HepG2 (cell line): ENCODE measurements around the gene NBPF1. TPM values are rescaled to one million over a fixed set of nuclear protein-coding genes. Genes with fewer than 3 reads are reported as not detected.

Experiments used
- ARID3A ChIP-seq: IDR thresholded peaks from 2 replicates; pipeline ENCODE4 v1.6.1; 2012; ENCODE audit warnings: low read depth, low read length, improper control_type of control experiment
- ATF1 ChIP-seq: IDR thresholded peaks from 2 replicates; pipeline ENCODE4 v1.6.1; 2016; ENCODE audit warnings: mild to moderate bottlenecking, control low read depth
- CBX5 ChIP-seq: sonication (generic); formaldehyde crosslinking; IDR thresholded peaks from 2 replicates; pipeline ENCODE4 v1.4.0; 2020; ENCODE audit warnings: missing genetic modification reagents, borderline replicate concordance
- HIC2 ChIP-seq: sonication (generic); formaldehyde crosslinking; IDR thresholded peaks from 2 replicates; pipeline ENCODE4 v1.9.0; 2022; ENCODE audit warnings: low read depth, missing genetic modification reagents
- NFKBIZ ChIP-seq: IDR thresholded peaks from 2 replicates; pipeline ENCODE4 v1.6.1; 2018; ENCODE audit warnings: missing genetic modification reagents, missing compliant biosample characterization
- PAF1 ChIP-seq: IDR thresholded peaks from 2 replicates; pipeline ENCODE4 v1.6.1; 2016; ENCODE audit warnings: missing genetic modification reagents, missing compliant biosample characterization
- RBM22 ChIP-seq: fragments of 200-400 bp; formaldehyde crosslinking; optimal IDR thresholded peaks from 2 replicates; pipeline ENCODE3; 2017; ENCODE audit warnings: mild to moderate bottlenecking, low read length, moderate library complexity
- RFXANK ChIP-seq: IDR thresholded peaks from 2 replicates; pipeline ENCODE4 v1.6.1; 2016
- TCF12 ChIP-seq, 2 experiments: fragments of 450-650 bp in 1 of 2; sonication (generic) in 1 of 2; formaldehyde crosslinking in 1 of 2; IDR thresholded peaks; 2 replicates each; pipeline versions ENCODE4 v1.6.1 to v1.8.0; 2017 to 2022; ENCODE audit warnings: antibody characterized with exemption in 1 of 2, mild to moderate bottlenecking in 1 of 2, missing genetic modification reagents in 1 of 2, moderate library complexity in 1 of 2
- THYN1 ChIP-seq: sonication (generic); formaldehyde crosslinking; IDR thresholded peaks from 2 replicates; pipeline ENCODE4 v1.8.1; 2023; ENCODE audit warnings: low read depth, mild to moderate bottlenecking, moderate library complexity, missing genetic modification reagents, borderline replicate concordance
- ZNF432 ChIP-seq: sonication (generic); formaldehyde crosslinking; IDR thresholded peaks from 2 replicates; pipeline ENCODE4 v1.5.0; 2020; ENCODE audit warnings: missing genetic modification reagents, mild to moderate bottlenecking, borderline replicate concordance
- ZNF629 ChIP-seq: sonication (generic); formaldehyde crosslinking; conservative IDR thresholded peaks from 2 replicates; pipeline ENCODE4 v1.5.0; 2020; ENCODE audit warnings: missing genetic modification reagents
- ZNF879 ChIP-seq: sonication (generic); formaldehyde crosslinking; IDR thresholded peaks from 2 replicates; pipeline ENCODE4 v1.8.1; 2023; ENCODE audit warnings: missing genetic modification reagents
- polyA plus RNA-seq, 8 experiments: library from polyadenylated mRNA; depleted of rRNA in 3 of 8; stranded (reverse) in 7 of 8; unstranded in 1 of 8; fragments of >200 nt; fragmentation: Illumina TruSeq in 4 of 8; extraction: Trizol in 4 of 8; gene quantifications; 2 replicates each; pipeline versions ENCODE4 v1.2.1 to v1.2.3, GENCODE V29; 2011 to 2016; ENCODE audit warnings: low read depth in 4 of 8, missing spikeins in 1 of 8, mixed read lengths in 1 of 8; ENCODE audit not compliant: insufficient read depth in 1 of 8
- total RNA-seq, 5 experiments: library from RNA; depleted of rRNA; stranded (reverse); fragments of >200 nt; fragmentation: Illumina TruSeq; extraction: Trizol; gene quantifications; 2 replicates each; pipeline ENCODE4 v1.2.3, GENCODE V29; 2016; ENCODE audit warnings: low read depth in 1 of 5
- TF ChIP-seq, protein P1 (sequence below): sonication (generic); formaldehyde crosslinking; IDR thresholded peaks from 2 replicates; pipeline ENCODE4 v1.4.0; 2020; ENCODE audit warnings: missing genetic modification reagents
- TF ChIP-seq, protein P2 (sequence below): sonication (generic); formaldehyde crosslinking; IDR thresholded peaks from 2 replicates; pipeline ENCODE4 v1.5.1; 2020; ENCODE audit warnings: mild to moderate bottlenecking, missing genetic modification reagents, borderline replicate concordance

The NBPF1 gene
- total and polyA plus RNA-seq, 2 of the 13 experiments (the other 11 are each of a cell fraction or from before 2014, with no cell fraction given): 30.3 to 35.6 TPM

DNA sequence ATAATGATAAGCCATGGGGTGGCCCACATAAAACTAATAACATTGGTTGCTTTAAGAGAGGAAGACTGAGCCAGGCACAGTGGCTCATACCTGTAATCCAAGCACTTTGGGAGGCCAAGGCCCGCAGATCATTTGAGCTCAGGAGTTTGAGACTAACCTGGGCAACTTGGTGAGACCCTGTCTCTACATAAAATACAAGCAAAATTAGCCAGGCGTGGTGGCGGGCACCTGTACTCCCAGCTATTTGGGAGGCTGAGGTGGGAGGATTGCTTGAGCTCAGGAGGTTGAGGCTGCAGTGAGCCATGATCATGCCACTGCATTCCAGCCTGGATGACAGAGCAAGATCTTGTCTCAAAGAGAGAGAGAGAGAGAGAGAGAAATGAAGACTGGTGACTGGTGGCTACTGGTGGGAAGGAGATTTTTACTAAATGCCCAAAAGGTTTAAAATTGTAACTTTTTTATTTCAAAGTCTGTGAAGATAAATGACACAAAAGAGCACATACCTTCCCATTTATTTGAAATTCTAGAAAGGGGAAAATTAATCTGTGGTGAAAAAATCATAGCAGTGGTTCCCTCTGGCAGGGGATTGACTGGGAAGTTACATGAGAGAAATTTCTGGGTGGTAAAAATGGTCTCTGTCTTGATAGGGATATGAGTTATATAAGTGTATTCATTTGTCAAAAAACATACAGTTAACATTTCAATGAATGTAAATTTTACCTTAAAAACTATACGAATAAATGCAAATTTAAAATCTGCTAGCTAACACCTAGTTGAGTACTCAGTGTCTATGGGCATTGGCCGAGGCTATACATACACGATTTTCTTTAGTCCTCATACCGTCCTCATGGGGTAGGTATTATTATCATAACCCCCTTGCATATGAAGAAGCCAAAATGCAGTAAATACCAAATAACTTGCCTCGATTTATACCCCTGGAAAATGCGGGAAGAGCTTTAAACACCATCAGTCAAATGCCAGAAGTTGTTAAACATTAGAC, 2.2 kb upstream of the NBPF1 start (continued):
- no peak for TF ChIP-seq CBX5 (CRISPR knock-in tag)
- TF ChIP-seq RBM22: peak; percentile 9
- TF ChIP-seq ZNF629 (CRISPR knock-in tag): no peak
- TF ChIP-seq PAF1 (CRISPR knock-in tag): 0 out of 2 replicates have a peak, but pooled peaks have one; percentile 29
- TF ChIP-seq, protein P1, sequence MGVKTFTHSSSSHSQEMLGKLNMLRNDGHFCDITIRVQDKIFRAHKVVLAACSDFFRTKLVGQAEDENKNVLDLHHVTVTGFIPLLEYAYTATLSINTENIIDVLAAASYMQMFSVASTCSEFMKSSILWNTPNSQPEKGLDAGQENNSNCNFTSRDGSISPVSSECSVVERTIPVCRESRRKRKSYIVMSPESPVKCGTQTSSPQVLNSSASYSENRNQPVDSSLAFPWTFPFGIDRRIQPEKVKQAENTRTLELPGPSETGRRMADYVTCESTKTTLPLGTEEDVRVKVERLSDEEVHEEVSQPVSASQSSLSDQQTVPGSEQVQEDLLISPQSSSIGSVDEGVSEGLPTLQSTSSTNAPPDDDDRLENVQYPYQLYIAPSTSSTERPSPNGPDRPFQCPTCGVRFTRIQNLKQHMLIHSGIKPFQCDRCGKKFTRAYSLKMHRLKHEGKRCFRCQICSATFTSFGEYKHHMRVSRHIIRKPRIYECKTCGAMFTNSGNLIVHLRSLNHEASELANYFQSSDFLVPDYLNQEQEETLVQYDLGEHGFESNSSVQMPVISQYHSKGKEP (CRISPR knock-in tag): no peak
- TF ChIP-seq THYN1 (CRISPR knock-in tag): no peak
- no peak for TF ChIP-seq TCF12 (IDR thresholded peaks at IDR 0.05)
- TF ChIP-seq TCF12 (CRISPR knock-in tag; IDR thresholded peaks at IDR 0.05): no peak
- no peak for TF ChIP-seq ZNF879 (CRISPR knock-in tag)
- TF ChIP-seq NFKBIZ: no peak
- TF ChIP-seq ATF1 (CRISPR knock-in tag): no peak
- TF ChIP-seq ZNF432: no peak
- no peak for TF ChIP-seq ARID3A
- TF ChIP-seq RFXANK (CRISPR knock-in tag): no peak
- TF ChIP-seq, protein P2, sequence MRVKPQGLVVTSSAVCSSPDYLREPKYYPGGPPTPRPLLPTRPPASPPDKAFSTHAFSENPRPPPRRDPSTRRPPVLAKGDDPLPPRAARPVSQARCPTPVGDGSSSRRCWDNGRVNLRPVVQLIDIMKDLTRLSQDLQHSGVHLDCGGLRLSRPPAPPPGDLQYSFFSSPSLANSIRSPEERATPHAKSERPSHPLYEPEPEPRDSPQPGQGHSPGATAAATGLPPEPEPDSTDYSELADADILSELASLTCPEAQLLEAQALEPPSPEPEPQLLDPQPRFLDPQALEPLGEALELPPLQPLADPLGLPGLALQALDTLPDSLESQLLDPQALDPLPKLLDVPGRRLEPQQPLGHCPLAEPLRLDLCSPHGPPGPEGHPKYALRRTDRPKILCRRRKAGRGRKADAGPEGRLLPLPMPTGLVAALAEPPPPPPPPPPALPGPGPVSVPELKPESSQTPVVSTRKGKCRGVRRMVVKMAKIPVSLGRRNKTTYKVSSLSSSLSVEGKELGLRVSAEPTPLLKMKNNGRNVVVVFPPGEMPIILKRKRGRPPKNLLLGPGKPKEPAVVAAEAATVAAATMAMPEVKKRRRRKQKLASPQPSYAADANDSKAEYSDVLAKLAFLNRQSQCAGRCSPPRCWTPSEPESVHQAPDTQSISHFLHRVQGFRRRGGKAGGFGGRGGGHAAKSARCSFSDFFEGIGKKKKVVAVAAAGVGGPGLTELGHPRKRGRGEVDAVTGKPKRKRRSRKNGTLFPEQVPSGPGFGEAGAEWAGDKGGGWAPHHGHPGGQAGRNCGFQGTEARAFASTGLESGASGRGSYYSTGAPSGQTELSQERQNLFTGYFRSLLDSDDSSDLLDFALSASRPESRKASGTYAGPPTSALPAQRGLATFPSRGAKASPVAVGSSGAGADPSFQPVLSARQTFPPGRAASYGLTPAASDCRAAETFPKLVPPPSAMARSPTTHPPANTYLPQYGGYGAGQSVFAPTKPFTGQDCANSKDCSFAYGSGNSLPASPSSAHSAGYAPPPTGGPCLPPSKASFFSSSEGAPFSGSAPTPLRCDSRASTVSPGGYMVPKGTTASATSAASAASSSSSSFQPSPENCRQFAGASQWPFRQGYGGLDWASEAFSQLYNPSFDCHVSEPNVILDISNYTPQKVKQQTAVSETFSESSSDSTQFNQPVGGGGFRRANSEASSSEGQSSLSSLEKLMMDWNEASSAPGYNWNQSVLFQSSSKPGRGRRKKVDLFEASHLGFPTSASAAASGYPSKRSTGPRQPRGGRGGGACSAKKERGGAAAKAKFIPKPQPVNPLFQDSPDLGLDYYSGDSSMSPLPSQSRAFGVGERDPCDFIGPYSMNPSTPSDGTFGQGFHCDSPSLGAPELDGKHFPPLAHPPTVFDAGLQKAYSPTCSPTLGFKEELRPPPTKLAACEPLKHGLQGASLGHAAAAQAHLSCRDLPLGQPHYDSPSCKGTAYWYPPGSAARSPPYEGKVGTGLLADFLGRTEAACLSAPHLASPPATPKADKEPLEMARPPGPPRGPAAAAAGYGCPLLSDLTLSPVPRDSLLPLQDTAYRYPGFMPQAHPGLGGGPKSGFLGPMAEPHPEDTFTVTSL: no peak
- TF ChIP-seq HIC2 (CRISPR knock-in tag): no peak
